NOMO-1 (cell line): Measurements from ENCODE around the gene VAMP8.
"Not testable (repeated sequence)": the region's sequence is repeated elsewhere in the genome, so short reads cannot be mapped to it uniquely, and the experiment has no call there.

Experiments
- DNase-seq, 2 experiments: peaks; one replicate each; lab custom pipeline; 2025; ENCODE audit not compliant: unreplicated experiment in 2 of 2; lab: John Stamatoyannopoulos, UW

Gene VAMP8

GRCh38 chr2:85615413-85615728 lies 38.0 kb downstream of the VAMP8 start:
- no peak for DNase-seq

GRCh38 chr2:85617723-85618122 lies 40.3 kb downstream of the VAMP8 start:
- not testable (repeated sequence) for DNase-seq

GRCh38 chr2:85619617-85620016 lies 42.2 kb downstream of the VAMP8 start:
- DNase-seq: no peak

- no peak for DNase-seq
Measured at GRCh38 chr2:85621338-85621737, 44.0 kb downstream of the VAMP8 start.

- no peak for DNase-seq
Measured at GRCh38 chr2:85623991-85624390, 46.6 kb downstream of the VAMP8 start.

GRCh38 chr2:85628658-85629057 lies 51.3 kb downstream of the VAMP8 start:
- no peak for DNase-seq

GRCh38 chr2:85631316-85631715 lies 53.9 kb downstream of the VAMP8 start:
- DNase-seq: no peak
